Keratinocyte (primary cell): ENCODE results near the gene PEAR1. TPM values are rescaled to one million over a fixed set of nuclear protein-coding genes. Genes with fewer than 3 reads are reported as not detected.

Experiments used
- DNase-seq: peaks from one replicate; pipeline ENCODE4 v3.0.0-alpha.2; 2011; ENCODE audit warnings: low read depth, missing footprints, low spot score
- FAIRE-seq: peaks from 2 replicates; lab custom pipeline; 2011; peaks lifted over from hg19 to GRCh38; lab: Jason Lieb, UNC
- H2AFZ ChIP-seq: 2 replicates; pipeline ENCODE4 v1.6.0; 2012; ENCODE audit warnings: low read length, control low read depth, inconsistent platforms; ENCODE audit not compliant: control insufficient read depth
- H3K27ac ChIP-seq: 2 replicates; pipeline ENCODE4 v1.5.1; 2011; ENCODE audit warnings: low read length; ENCODE audit not compliant: control insufficient read depth, insufficient read depth
- H3K27me3 ChIP-seq: 3 replicates; pipeline ENCODE4 v1.6.0; 2011; ENCODE audit warnings: low read length; ENCODE audit not compliant: control insufficient read depth, insufficient read depth; ENCODE audit errors: extremely low read depth
- H3K36me3 ChIP-seq, 2 experiments: 2 replicates in 1 of 2; 3 replicates in 1 of 2; pipeline ENCODE4 v1.5.1; 2011; ENCODE audit warnings: low read length in 2 of 2, mild to moderate bottlenecking in 1 of 2; ENCODE audit not compliant: control insufficient read depth in 2 of 2, insufficient read depth in 2 of 2; ENCODE audit errors: extremely low read depth in 1 of 2
- H3K4me1 ChIP-seq: 3 replicates; pipeline ENCODE4 v1.5.1; 2011; ENCODE audit warnings: low read length; ENCODE audit not compliant: control insufficient read depth, insufficient read depth; ENCODE audit errors: extremely low read depth
- H3K4me2 ChIP-seq: 3 replicates; pipeline ENCODE4 v1.6.0; 2011; ENCODE audit warnings: low read depth, low read length; ENCODE audit not compliant: control insufficient read depth, insufficient read depth; ENCODE audit errors: extremely low read depth
- H3K4me3 ChIP-seq, 3 experiments: fragments of 200-600 bp in 1 of 3; sonication (generic) in 1 of 3; 2 replicates in 2 of 3; 3 replicates in 1 of 3; pipeline ENCODE4 v1.5.1; 2011 to 2016; ENCODE audit warnings: low read length in 3 of 3, mild to moderate bottlenecking in 3 of 3, control low read depth in 2 of 3, inconsistent platforms in 1 of 3, low read depth in 1 of 3, mixed read lengths in 1 of 3, mixed run types in 1 of 3, moderate library complexity in 1 of 3; ENCODE audit not compliant: control insufficient read depth in 2 of 3, insufficient read depth in 2 of 3; ENCODE audit errors: extremely low read depth in 1 of 3
- H3K79me2 ChIP-seq: 2 replicates; pipeline ENCODE4 v1.6.0; 2012; ENCODE audit warnings: low read length; ENCODE audit not compliant: control insufficient read depth, insufficient read depth
- H3K9ac ChIP-seq: 3 replicates; pipeline ENCODE4 v1.6.0; 2011; ENCODE audit warnings: low read length; ENCODE audit not compliant: control insufficient read depth, insufficient read depth; ENCODE audit errors: extremely low read depth
- H3K9me1 ChIP-seq: 3 replicates; pipeline ENCODE4 v1.6.0; 2011; ENCODE audit warnings: low read length; ENCODE audit not compliant: control insufficient read depth, insufficient read depth; ENCODE audit errors: extremely low read depth
- H3K9me3 ChIP-seq: 2 replicates; pipeline ENCODE4 v1.5.1; 2012; ENCODE audit warnings: low read depth, low read length; ENCODE audit not compliant: control insufficient read depth
- H4K20me1 ChIP-seq: 3 replicates; pipeline ENCODE4 v1.6.0; 2011; ENCODE audit warnings: low read length; ENCODE audit not compliant: control insufficient read depth, insufficient read depth; ENCODE audit errors: extremely low read depth
- EZH2 ChIP-seq: IDR thresholded peaks from one replicate; pipeline ENCODE4 v1.6.1; 2012; ENCODE audit warnings: inconsistent platforms, mild to moderate bottlenecking, low read length, moderate library complexity
- dilution Hi-C: fragments of 300-500 bp; cut with MboI; formaldehyde crosslinking; loops from one replicate; pipeline ENCODE4 v1.7.0; 2020; ENCODE audit warnings: low sequenced_read_pairs; ENCODE audit not compliant: extremely low pct_ligation_motif_present
- polyA plus RNA-seq, 5 experiments: library from polyadenylated mRNA; depleted of rRNA in 3 of 5; stranded (reverse) in 3 of 5; stranded (forward) in 1 of 5; unstranded in 1 of 5; fragments of >200 nt; gene quantifications; 1 replicate in 1 of 5; 2 replicates in 3 of 5; 3 replicates in 1 of 5; pipeline versions ENCODE4 v1.2.1 to v1.2.3, GENCODE V29; 2011 to 2012; ENCODE audit warnings: missing spikeins in 2 of 5, low read depth in 1 of 5, low replicate concordance in 1 of 5
- TF ChIP-seq, protein P1 (sequence below), 3 experiments: IDR thresholded peaks in 1 of 3; conservative IDR thresholded peaks in 1 of 3; optimal IDR thresholded peaks in 1 of 3; 2 replicates in 2 of 3; 3 replicates in 1 of 3; pipeline versions ENCODE3 to v1.5.1; 2011; ENCODE audit warnings: low read length in 3 of 3, mild to moderate bottlenecking in 3 of 3, moderate library complexity in 2 of 3, control low read depth in 1 of 3, inconsistent platforms in 1 of 3; ENCODE audit not compliant: insufficient read depth in 2 of 3; ENCODE audit errors: extremely low read depth in 1 of 3

PEAR1 gene
- polyA plus RNA-seq, 1 donor (not counting 4 experiments of a cell fraction or from before 2014, with no cell fraction given), result 4.2 TPM

DNA sequence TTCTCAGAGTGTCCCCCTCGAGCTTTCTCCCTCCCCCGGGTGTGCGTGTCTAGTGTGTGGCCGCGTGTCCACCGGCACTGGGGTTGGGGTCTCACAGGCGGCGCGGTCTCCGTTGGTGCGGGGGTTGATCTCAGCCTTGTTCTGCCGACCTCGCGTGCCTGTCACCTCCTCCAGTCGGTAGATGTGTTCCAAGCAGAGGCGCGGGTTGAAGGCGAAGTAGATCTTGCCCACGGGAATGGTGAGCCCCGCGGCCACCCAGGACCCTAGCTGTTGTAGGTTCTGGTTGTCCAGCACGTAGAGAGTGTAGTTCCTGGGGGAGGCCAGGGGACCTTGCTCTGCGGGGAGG, 44.4 kb upstream of the PEAR1 start:
- Histone ChIP-seq H3K4me3 (no peak overlapping the region), H3K9ac (no peak overlapping the region), H3K36me3 (no peaks in the 10 kb centered on the region), H3K27me3 (peaks cover 67% of the 10 kb centered on the region), H4K20me1 (no peaks in the 10 kb centered on the region), H3K9me1 (no peaks in the 10 kb centered on the region), H3K4me1 (peaks cover 2% of the 10 kb centered on the region), H2AFZ (no peak overlapping the region), H3K27ac (no peak overlapping the region), H3K9me3 (no peaks in the 10 kb centered on the region), H3K4me2 (peak overlapping the region; percentile 37), H3K79me2 (no peaks in the 10 kb centered on the region)
- no peak for DNase-seq
- dilution Hi-C loops, result no loop called here
- TF ChIP-seq, protein P1, sequence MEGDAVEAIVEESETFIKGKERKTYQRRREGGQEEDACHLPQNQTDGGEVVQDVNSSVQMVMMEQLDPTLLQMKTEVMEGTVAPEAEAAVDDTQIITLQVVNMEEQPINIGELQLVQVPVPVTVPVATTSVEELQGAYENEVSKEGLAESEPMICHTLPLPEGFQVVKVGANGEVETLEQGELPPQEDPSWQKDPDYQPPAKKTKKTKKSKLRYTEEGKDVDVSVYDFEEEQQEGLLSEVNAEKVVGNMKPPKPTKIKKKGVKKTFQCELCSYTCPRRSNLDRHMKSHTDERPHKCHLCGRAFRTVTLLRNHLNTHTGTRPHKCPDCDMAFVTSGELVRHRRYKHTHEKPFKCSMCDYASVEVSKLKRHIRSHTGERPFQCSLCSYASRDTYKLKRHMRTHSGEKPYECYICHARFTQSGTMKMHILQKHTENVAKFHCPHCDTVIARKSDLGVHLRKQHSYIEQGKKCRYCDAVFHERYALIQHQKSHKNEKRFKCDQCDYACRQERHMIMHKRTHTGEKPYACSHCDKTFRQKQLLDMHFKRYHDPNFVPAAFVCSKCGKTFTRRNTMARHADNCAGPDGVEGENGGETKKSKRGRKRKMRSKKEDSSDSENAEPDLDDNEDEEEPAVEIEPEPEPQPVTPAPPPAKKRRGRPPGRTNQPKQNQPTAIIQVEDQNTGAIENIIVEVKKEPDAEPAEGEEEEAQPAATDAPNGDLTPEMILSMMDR (optimal IDR thresholded peaks at IDR 0.05 in 1 of 3, IDR thresholded peaks at IDR 0.05 in 1 of 3, conservative IDR thresholded peaks at IDR 0.05 in 1 of 3; ENCODE audit: extremely low read depth in 1 of 3, insufficient read depth in 2 of 3, low read length in 3 of 3), result no peak
- TF ChIP-seq EZH2, result peak; percentile 47
- FAIRE-seq, result no peak

DNA sequence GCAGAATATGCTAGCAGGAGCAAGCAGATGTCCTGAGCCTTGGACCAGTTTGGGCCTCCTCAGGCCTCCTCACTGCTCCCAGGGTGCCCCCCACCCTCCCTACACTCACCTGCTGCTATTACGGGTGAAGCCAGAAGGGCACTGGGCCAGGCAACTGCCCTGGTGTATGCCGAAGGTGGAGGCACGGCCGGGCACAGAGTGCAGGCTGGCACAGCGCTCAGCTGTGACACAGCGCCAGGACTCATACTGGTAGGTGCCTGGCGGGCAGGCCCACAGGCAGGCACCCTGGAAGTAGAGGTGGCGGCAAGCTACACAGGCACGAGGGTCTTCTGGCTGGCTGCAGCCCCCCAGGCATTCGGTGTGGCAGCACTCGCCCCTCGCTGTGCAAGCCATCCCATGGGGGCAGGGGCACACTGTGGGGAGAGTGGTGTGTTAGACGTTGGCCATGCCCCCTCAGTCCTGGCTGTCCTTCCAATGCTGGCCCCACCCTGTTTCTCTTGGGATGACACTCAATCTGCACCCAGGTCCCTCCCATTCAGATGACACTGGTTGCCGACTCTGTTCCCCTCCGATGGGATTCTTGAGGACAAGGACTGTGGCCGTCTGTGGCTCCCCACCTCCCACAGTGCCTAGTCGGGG, 41.6 kb upstream of the PEAR1 start:
- dilution Hi-C loops, result no loop called here
- Histone ChIP-seq H3K79me2 (no peaks in the 10 kb centered on the region), H3K27ac (no peak overlapping the region), H3K27me3 (peaks cover 56% of the 10 kb centered on the region), H3K9me1 (no peaks in the 10 kb centered on the region), H3K4me1 (no peaks in the 10 kb centered on the region), H4K20me1 (no peaks in the 10 kb centered on the region), H3K9me3 (no peaks in the 10 kb centered on the region), H2AFZ (no peak overlapping the region), H3K36me3 (no peaks in the 10 kb centered on the region), H3K4me2 (no peak overlapping the region), H3K4me3 (no peak overlapping the region), H3K9ac (no peak overlapping the region)
- no peak for DNase-seq
- no peak for FAIRE-seq
- TF ChIP-seq, protein P1 (optimal IDR thresholded peaks at IDR 0.05 in 1 of 3, IDR thresholded peaks at IDR 0.05 in 1 of 3, conservative IDR thresholded peaks at IDR 0.05 in 1 of 3; ENCODE audit: extremely low read depth in 1 of 3, insufficient read depth in 2 of 3, low read length in 3 of 3), result no peak
